K562 (cell line): Measurements from ENCODE around the gene GRPR. TPM values are rescaled to one million over a fixed set of nuclear protein-coding genes. Genes with fewer than 3 reads are reported as not detected.

Experiments
- ATAC-seq: fragments of 200-7000 bp; cut with Tn5 transposase; 3 replicates; pipeline ENCODE4 v1.9.1; 2020; ENCODE audit warnings: moderate library complexity
- BruUV-seq: library from RNA; stranded (reverse); fragments of 400-500 nt; replicated peaks from 2 replicates; lab custom pipeline; 2021; lab: Mats Ljungman, UMichigan
- CTCF ChIA-PET: fragments of 300-600 bp; formaldehyde crosslinking; extraction: SDS; loops from one replicate; lab custom pipeline; 2021; ENCODE audit warnings: low intra/inter-chr PET ratio; lab: Yijun Ruan, JAX
- POLR2A ChIA-PET: fragments of 300-600, 350-650 bp; sonication (Branson Sonifier 250); formaldehyde crosslinking; extraction: SDS; loops from one replicate; lab custom pipeline; 2021; ENCODE audit warnings: antibody characterized with exemption, inconsistent platforms; lab: Yijun Ruan, JAX
- DNase-seq, 4 experiments: peaks; one replicate each; pipeline versions ENCODE4 v3.0.0 to v3.0.0-alpha.2; 2011 to 2018; ENCODE audit warnings: low spot score in 3 of 4, mixed read lengths in 3 of 4; ENCODE audit errors: extremely low read depth in 1 of 4
- FAIRE-seq: peaks from 2 replicates; lab custom pipeline; 2011; peaks lifted over from hg19 to GRCh38; lab: Jason Lieb, UNC
- H2AFZ ChIP-seq: 2 replicates; pipeline ENCODE4 v1.6.0; 2011; ENCODE audit warnings: low read depth, low read length, control low read depth, inconsistent platforms
- H3K27ac ChIP-seq: fragments of 200-600 bp; 3 replicates; pipeline ENCODE4 v1.8.0; 2011; ENCODE audit warnings: low read depth, mild to moderate bottlenecking, control low read depth, inconsistent platforms, low read length, moderate library complexity, mixed read lengths; ENCODE audit errors: extremely low read depth
- H3K27me3 ChIP-seq, 2 experiments: fragments of 300-600 bp in 1 of 2; 2 replicates in 1 of 2; 3 replicates in 1 of 2; pipeline versions ENCODE4 v1.6.0 to v1.8.0; 2011; ENCODE audit warnings: inconsistent platforms in 2 of 2, low read length in 2 of 2, mild to moderate bottlenecking in 1 of 2, mixed read lengths in 1 of 2, moderate library complexity in 1 of 2; ENCODE audit not compliant: control insufficient read depth in 2 of 2, insufficient read depth in 2 of 2
- H3K36me3 ChIP-seq: fragments of 300-600 bp; 3 replicates; pipeline ENCODE4 v1.8.0; 2011; ENCODE audit warnings: mild to moderate bottlenecking, low read length, inconsistent platforms; ENCODE audit not compliant: control insufficient read depth, insufficient read depth
- H3K4me1 ChIP-seq, 2 experiments: fragments of 200-600 bp in 1 of 2; replicated peaks in 1 of 2; 2 replicates in 1 of 2; 3 replicates in 1 of 2; pipeline versions ENCODE4 v1.5.1 to v1.8.0; 2011; ENCODE audit warnings: inconsistent platforms in 2 of 2, low read length in 2 of 2, mild to moderate bottlenecking in 1 of 2, mixed read lengths in 1 of 2, moderate library complexity in 1 of 2; ENCODE audit not compliant: control insufficient read depth in 2 of 2, insufficient read depth in 2 of 2
- H3K4me2 ChIP-seq: 2 replicates; pipeline ENCODE4 v1.6.1; 2011; ENCODE audit warnings: low read length, control low read depth, inconsistent platforms, mixed read lengths; ENCODE audit not compliant: insufficient read depth
- H3K4me3 ChIP-seq: fragments of 200-600 bp; sonication (generic), shearing (Covaris generic); 2 replicates; pipeline ENCODE4 v1.5.1; 2016; ENCODE audit warnings: control low read depth, inconsistent platforms
- H3K79me2 ChIP-seq: fragments of 200-600 bp; 3 replicates; pipeline ENCODE4 v1.8.0; 2011; ENCODE audit warnings: low read length, inconsistent platforms; ENCODE audit not compliant: control insufficient read depth, insufficient read depth
- H3K9ac ChIP-seq, 2 experiments: 2 replicates each; pipeline versions ENCODE4 v1.6.0 to v1.6.1; 2011; ENCODE audit warnings: low read depth in 2 of 2, low read length in 2 of 2, control low read depth in 1 of 2, inconsistent platforms in 1 of 2, mild to moderate bottlenecking in 1 of 2, mixed read lengths in 1 of 2; ENCODE audit not compliant: insufficient read depth in 1 of 2
- H3K9me1 ChIP-seq: one replicate; pipeline ENCODE4 v1.6.0; 2011; ENCODE audit warnings: inconsistent platforms, mild to moderate bottlenecking, low read length, moderate library complexity; ENCODE audit not compliant: control insufficient read depth, insufficient read depth
- H3K9me3 ChIP-seq: replicated peaks from 2 replicates; pipeline ENCODE4 v1.5.1; 2011; ENCODE audit warnings: low read depth, low read length, inconsistent platforms; ENCODE audit not compliant: control insufficient read depth, insufficient read depth
- H4K20me1 ChIP-seq: replicated peaks from 2 replicates; pipeline ENCODE4 v1.6.1; 2011; ENCODE audit warnings: low read length, inconsistent platforms, mixed read lengths; ENCODE audit not compliant: control insufficient read depth, insufficient read depth
- CEBPB ChIP-seq: fragments of 450-650 bp; IDR thresholded peaks from 2 replicates; pipeline ENCODE4 v1.6.1; 2016; ENCODE audit warnings: missing genetic modification characterization, missing compliant biosample characterization
- ETV1 ChIP-seq: fragments of 450-650 bp; conservative IDR thresholded peaks from 2 replicates; pipeline ENCODE4 v1.6.1; 2016; ENCODE audit warnings: missing genetic modification characterization, control low read depth, low read depth, missing compliant biosample characterization
- FUS ChIP-seq: fragments of 200-400 bp; formaldehyde crosslinking; optimal IDR thresholded peaks from 2 replicates; pipeline ENCODE3; 2017; ENCODE audit warnings: low read depth, low read length
- GATAD2A ChIP-seq: fragments of 450-650 bp; IDR thresholded peaks from 2 replicates; pipeline ENCODE4 v1.6.1; 2017
- NFXL1 ChIP-seq: fragments of 450-650 bp; formaldehyde crosslinking; IDR thresholded peaks from 2 replicates; pipeline ENCODE4 v1.4.0; 2021; ENCODE audit warnings: mild to moderate bottlenecking
- PHF21A ChIP-seq: fragments of 450-650 bp; IDR thresholded peaks from 2 replicates; pipeline ENCODE4 v1.6.1; 2017; ENCODE audit warnings: low read depth, borderline replicate concordance
- RHOXF2B ChIP-seq: fragments of 250-450 bp; sonication (Bioruptor Pico); conservative IDR thresholded peaks from 2 replicates; pipeline ENCODE4 v1.5.1; 2021
- ZFP30 ChIP-seq: fragments of 250-450 bp; sonication (Bioruptor Pico); IDR thresholded peaks from 2 replicates; pipeline ENCODE4 v1.8.0; 2022; ENCODE audit warnings: moderate library complexity, mild to moderate bottlenecking, inconsistent platforms, borderline replicate concordance
- ZNF23 ChIP-seq: fragments of 250-450 bp; sonication (Bioruptor Pico); IDR thresholded peaks from 2 replicates; pipeline ENCODE4 v1.4.0; 2020; ENCODE audit warnings: mild to moderate bottlenecking
- WGBS: fragments of 100-300 bp; shearing (Covaris generic); methylation state at CpG from one replicate; pipeline ENCODE4 v1.1.6; 2016; ENCODE audit warnings: low coverage, mixed read lengths; ENCODE audit not compliant: insufficient coverage; ENCODE audit errors: missing lambda C conversion rate; 5-methylcytosine and 5-hydroxymethylcytosine counted together
- in situ Hi-C: fragments of 300-500 bp; cut with MboI; formaldehyde crosslinking; loops from 4 replicates; pipeline ENCODE4 v1.15.0; 2018; ENCODE audit warnings: inconsistent platforms, mixed read lengths
- intact Hi-C: fragments of 100-400 bp; cut with micrococcal nuclease; formaldehyde crosslinking; loops from 2 replicates; pipeline ENCODE4 v1.14.2; 2022
- polyA plus RNA-seq, 8 experiments: library from polyadenylated mRNA; depleted of rRNA in 4 of 8; stranded (reverse) in 5 of 8; unstranded in 3 of 8; fragments of >200 nt; fragmentation: Nextera tagmentation in 2 of 8; fragmentation: Illumina TruSeq in 1 of 8; extraction: Ambion mirVana in 2 of 8; extraction: Trizol in 1 of 8; gene quantifications; 2 replicates each; pipeline versions ENCODE4 v1.2.1 to v1.2.3, GENCODE V29; 2011 to 2014; ENCODE audit warnings: inconsistent platforms in 1 of 8, missing spikeins in 1 of 8
- total RNA-seq, 7 experiments: library from RNA; depleted of rRNA in 6 of 7; stranded (reverse); fragments of >200 nt in 6 of 7; fragmentation: Illumina TruSeq in 2 of 7; extraction: Trizol in 2 of 7; gene quantifications; 2 replicates each; pipeline versions ENCODE4 v1.2.1 to v1.2.3, GENCODE V29; 2011 to 2021; ENCODE audit warnings: low replicate concordance in 1 of 7
- TF ChIP-seq, protein P1 (sequence below): fragments of 450-650 bp; IDR thresholded peaks from 2 replicates; pipeline ENCODE4 v1.6.1; 2014; ENCODE audit warnings: low read depth, mild to moderate bottlenecking, moderate library complexity, borderline replicate concordance
- TF ChIP-seq, protein P2 (sequence below), 2 experiments: fragments of 450-650 bp; IDR thresholded peaks; 2 replicates each; pipeline ENCODE4 v1.6.1; 2016; ENCODE audit warnings: mild to moderate bottlenecking in 2 of 2, borderline replicate concordance in 1 of 2, low read depth in 1 of 2, moderate library complexity in 1 of 2

Gene GRPR
- total and polyA plus RNA-seq, 9 of the 15 experiments (the other 6 are each of a cell fraction or from before 2014, with no cell fraction given), result 0.06 to 0.11 TPM; not detected in 7

DNA sequence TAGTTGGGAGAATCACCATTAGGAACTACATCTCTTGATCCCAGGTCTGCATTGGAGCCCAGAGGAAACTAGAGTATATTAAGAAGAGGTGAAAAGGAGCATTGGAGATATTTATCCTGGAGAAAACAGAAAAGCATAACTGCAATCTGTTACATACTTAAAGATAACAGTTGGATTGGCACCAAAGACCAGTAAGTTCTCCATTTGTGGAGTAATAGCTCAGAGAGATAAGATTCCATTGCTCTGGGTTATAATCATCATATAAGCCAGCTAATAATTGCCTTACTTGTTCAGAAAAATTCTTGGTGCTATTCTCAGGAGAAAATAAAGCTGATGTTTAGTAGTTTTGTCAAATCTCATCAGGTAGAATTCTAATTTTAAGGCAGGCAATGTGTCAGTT, 20.6 kb downstream of the GRPR start (continued):
- TF ChIP-seq FUS, result no peak

- 3% methylated on average over 2 of the region's 2 CpGs for WGBS
- no peak for FAIRE-seq
- no peak overlapping the region for H3K9ac ChIP-seq
- TF ChIP-seq RHOXF2B (CRISPR knock-in tag) (no peak), ZFP30 (CRISPR knock-in tag) (no peak), NFXL1 (no peak), ETV1 (tag) (no peak), GATAD2A (no peak), PHF21A (no peak), ZNF23 (CRISPR knock-in tag) (no peak), CEBPB (tag) (no peak)
- TF ChIP-seq, protein P1, sequence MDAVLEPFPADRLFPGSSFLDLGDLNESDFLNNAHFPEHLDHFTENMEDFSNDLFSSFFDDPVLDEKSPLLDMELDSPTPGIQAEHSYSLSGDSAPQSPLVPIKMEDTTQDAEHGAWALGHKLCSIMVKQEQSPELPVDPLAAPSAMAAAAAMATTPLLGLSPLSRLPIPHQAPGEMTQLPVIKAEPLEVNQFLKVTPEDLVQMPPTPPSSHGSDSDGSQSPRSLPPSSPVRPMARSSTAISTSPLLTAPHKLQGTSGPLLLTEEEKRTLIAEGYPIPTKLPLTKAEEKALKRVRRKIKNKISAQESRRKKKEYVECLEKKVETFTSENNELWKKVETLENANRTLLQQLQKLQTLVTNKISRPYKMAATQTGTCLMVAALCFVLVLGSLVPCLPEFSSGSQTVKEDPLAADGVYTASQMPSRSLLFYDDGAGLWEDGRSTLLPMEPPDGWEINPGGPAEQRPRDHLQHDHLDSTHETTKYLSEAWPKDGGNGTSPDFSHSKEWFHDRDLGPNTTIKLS, result no peak
- TF ChIP-seq, protein P2, sequence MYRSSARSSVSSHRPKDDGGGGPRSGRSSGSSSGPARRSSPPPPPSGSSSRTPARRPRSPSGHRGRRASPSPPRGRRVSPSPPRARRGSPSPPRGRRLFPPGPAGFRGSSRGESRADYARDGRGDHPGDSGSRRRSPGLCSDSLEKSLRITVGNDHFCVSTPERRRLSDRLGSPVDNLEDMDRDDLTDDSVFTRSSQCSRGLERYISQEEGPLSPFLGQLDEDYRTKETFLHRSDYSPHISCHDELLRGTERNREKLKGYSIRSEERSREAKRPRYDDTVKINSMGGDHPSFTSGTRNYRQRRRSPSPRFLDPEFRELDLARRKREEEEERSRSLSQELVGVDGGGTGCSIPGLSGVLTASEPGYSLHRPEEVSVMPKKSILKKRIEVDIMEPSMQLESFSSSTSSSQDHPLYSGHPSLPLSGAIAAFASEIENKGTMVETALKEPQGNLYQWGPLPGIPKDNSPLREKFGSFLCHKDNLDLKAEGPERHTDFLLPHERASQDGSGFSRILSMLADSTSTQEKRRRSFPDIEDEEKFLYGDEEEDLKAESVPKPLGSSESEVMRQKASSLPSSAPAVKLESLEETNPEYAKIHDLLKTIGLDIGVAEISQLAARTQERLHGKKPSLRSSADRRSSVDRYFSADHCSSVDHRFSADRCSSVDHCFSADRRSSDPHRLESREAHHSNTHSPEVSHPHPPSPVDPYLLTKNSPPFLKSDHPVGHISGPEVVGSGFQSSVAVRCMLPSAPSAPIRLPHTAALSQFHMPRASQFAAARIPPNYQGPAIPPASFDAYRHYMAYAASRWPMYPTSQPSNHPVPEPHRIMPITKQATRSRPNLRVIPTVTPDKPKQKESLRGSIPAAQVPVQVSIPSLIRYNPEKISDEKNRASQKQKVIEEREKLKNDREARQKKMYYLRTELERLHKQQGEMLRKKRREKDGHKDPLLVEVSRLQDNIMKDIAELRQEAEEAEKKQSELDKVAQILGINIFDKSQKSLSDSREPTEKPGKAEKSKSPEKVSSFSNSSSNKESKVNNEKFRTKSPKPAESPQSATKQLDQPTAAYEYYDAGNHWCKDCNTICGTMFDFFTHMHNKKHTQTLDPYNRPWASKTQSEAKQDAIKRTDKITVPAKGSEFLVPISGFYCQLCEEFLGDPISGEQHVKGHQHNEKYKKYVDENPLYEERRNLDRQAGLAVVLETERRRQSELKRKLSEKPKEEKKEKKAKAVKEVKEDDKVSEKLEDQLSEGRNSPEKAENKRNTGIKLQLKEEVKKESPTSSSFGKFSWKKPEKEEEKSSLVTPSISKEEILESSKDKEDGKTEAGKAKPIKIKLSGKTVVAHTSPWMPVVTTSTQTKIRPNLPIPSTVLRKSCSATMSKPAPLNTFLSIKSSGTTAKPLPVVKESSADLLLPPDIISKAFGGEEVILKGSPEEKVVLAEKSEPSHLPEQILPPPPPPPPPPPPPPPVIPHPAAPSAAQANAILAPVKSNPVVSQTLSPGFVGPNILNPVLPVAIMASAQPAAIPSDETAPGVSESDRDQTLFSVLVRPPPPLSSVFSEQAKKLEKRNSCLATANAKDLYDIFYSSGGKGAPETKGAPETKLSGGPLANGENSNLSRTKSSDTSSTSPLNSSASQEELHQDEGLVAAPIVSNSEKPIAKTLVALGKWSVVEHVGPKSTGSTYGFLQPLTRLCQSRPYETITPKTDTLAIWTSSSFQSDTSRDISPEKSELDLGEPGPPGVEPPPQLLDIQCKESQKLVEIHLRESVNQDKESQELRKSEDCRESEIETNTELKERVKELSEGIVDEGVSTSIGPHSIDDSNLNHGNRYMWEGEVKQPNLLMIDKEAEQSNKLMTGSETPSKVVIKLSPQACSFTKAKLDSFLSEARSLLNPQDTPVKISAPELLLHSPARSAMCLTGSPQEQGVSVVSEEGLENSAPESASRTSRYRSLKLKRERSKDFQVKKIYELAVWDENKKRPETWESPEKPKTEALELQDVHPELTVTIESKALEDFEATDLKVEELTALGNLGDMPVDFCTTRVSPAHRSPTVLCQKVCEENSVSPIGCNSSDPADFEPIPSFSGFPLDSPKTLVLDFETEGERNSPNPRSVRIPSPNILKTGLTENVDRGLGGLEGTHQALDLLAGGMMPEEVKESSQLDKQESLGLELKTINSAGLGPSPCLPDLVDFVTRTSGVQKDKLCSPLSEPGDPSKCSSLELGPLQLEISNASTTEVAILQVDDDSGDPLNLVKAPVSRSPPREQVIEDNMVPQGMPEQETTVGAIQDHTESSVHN (IDR thresholded peaks at IDR 0.05; ENCODE audit: borderline replicate concordance in 1 of 2, low read depth in 1 of 2), result no peak
Observed at GRCh38 chrX:16144420-16144819, 21.1 kb downstream of the GRPR start.

More at GRCh38 chrX:16144420-16144819, 21.1 kb downstream of the GRPR start:
- no peaks in the 10 kb centered on the region for H3K27me3 ChIP-seq
- no peaks in the 10 kb centered on the region for H3K79me2 ChIP-seq
- DNase-seq (no peak), ATAC-seq (no peak)
- H4K20me1 ChIP-seq, result no peaks in the 10 kb centered on the region
- no peaks in the 10 kb centered on the region for H3K4me1 ChIP-seq
- H3K27ac ChIP-seq, result no peak overlapping the region
- H3K36me3 ChIP-seq, result no peaks in the 10 kb centered on the region
- in situ Hi-C loops (no loop called here), intact Hi-C loops (no loop called here)
- H3K9me3 ChIP-seq, result no peaks in the 10 kb centered on the region
- H3K4me2 ChIP-seq, result no peak overlapping the region
- no peak overlapping the region for H3K4me3 ChIP-seq
- ChIA-PET CTCF (no interaction called here), POLR2A (interaction anchor here (0.6 kb wide), 1 partner anchor 273 kb away, joined by 3 read pairs; no protein-coding TSS in a partner anchor)
- BruUV-seq, result no TSS peak
- no peak overlapping the region for H2AFZ ChIP-seq
- H3K9me1 ChIP-seq, result no peaks in the 10 kb centered on the region
